Caco-2 (cell line): ENCODE data around the gene PEX5L. TPM values are rescaled to one million over a fixed set of nuclear protein-coding genes. Genes with fewer than 3 reads are reported as not detected.

ENCODE experiments used
- BruUV-seq: library from RNA; stranded (reverse); fragments of 400-500 nt; replicated peaks from 2 replicates; lab custom pipeline; 2021; lab: Mats Ljungman, UMichigan
- CTCF ChIA-PET: fragments of 300-600 bp; sonication (Branson Sonifier 250); formaldehyde crosslinking; loops from one replicate; lab custom pipeline; 2022; ENCODE audit warnings: antibody characterized with exemption; lab: Charles Lee
- POLR2A ChIA-PET: fragments of 300-600 bp; sonication (Branson Sonifier 250); formaldehyde crosslinking; loops from one replicate; lab custom pipeline; 2022; ENCODE audit warnings: antibody characterized with exemption; lab: Charles Lee
- DNase-seq, 2 experiments: peaks; one replicate each; pipeline versions ENCODE4 v3.0.0 to v3.0.0-alpha.2; 2020 to 2022
- H3K27me3 ChIP-seq: replicated peaks from 2 replicates; pipeline ENCODE4 v1.6.0; 2011; ENCODE audit warnings: low read length; ENCODE audit not compliant: control insufficient read depth, insufficient read depth
- H3K36me3 ChIP-seq: 2 replicates; pipeline ENCODE4 v1.5.1; 2011; ENCODE audit warnings: low read length; ENCODE audit not compliant: control insufficient read depth, insufficient read depth
- H3K4me1 ChIP-seq: fragments of 250-450 bp; sonication (Bioruptor Pico); 2 replicates; pipeline ENCODE4 v1.5.1; 2020; ENCODE audit warnings: mild to moderate bottlenecking
- H3K4me3 ChIP-seq: 2 replicates; pipeline ENCODE4 v1.5.1; 2011; ENCODE audit warnings: low read depth, mild to moderate bottlenecking, control low read depth, low read length
- H3K9me3 ChIP-seq: fragments of 250-450 bp; sonication (Bioruptor Pico); 2 replicates; pipeline ENCODE4 v1.5.1; 2020; ENCODE audit warnings: mild to moderate bottlenecking, moderate library complexity
- H3K27ac Mint-ChIP-seq: one replicate; pipeline ENCODE4 v1.8.0; 2022; ENCODE audit warnings: mixed read lengths; ENCODE audit not compliant: unreplicated experiment
- H3K27me3 Mint-ChIP-seq: one replicate; pipeline ENCODE4 v1.8.0; 2022; ENCODE audit warnings: mixed read lengths; ENCODE audit not compliant: insufficient read depth, unreplicated experiment
- H3K36me3 Mint-ChIP-seq: one replicate; pipeline ENCODE4 v1.8.0; 2022; ENCODE audit warnings: mild to moderate bottlenecking, mixed read lengths; ENCODE audit not compliant: insufficient read depth, unreplicated experiment
- H3K4me1 Mint-ChIP-seq: one replicate; pipeline ENCODE4 v1.8.0; 2022; ENCODE audit warnings: low read depth, mixed read lengths; ENCODE audit not compliant: unreplicated experiment
- H3K4me3 Mint-ChIP-seq: one replicate; pipeline ENCODE4 v1.8.0; 2022; ENCODE audit warnings: mild to moderate bottlenecking, moderate library complexity, mixed read lengths; ENCODE audit not compliant: unreplicated experiment
- H3K9me3 Mint-ChIP-seq: one replicate; pipeline ENCODE4 v1.8.0; 2022; ENCODE audit warnings: mixed read lengths; ENCODE audit not compliant: unreplicated experiment
- intact Hi-C: fragments of 100-400 bp; cut with micrococcal nuclease; formaldehyde crosslinking; loops from one replicate; pipeline ENCODE4 v1.10.0; 2022; ENCODE audit not compliant: unreplicated experiment
- total RNA-seq: library from RNA; stranded (reverse); gene quantifications from 2 replicates; pipeline ENCODE4 v1.2.3, GENCODE V29; 2022
- TF ChIP-seq, protein P1 (sequence below), 2 experiments: fragments of 200-600 bp in 1 of 2; IDR thresholded peaks; 1 replicate in 1 of 2; 2 replicates in 1 of 2; pipeline versions ENCODE4 v1.5.1 to v1.8.0; 2011 to 2022; ENCODE audit warnings: antibody characterized with exemption in 1 of 2, control low read depth in 1 of 2, inconsistent platforms in 1 of 2, low read depth in 1 of 2, low read length in 1 of 2, mild to moderate bottlenecking in 1 of 2, moderate library complexity in 1 of 2; ENCODE audit not compliant: insufficient read depth in 1 of 2, severe bottlenecking in 1 of 2, unreplicated experiment in 1 of 2

PEX5L gene
- total RNA-seq, 1 experiment from 2014 or later: not detected

DNA sequence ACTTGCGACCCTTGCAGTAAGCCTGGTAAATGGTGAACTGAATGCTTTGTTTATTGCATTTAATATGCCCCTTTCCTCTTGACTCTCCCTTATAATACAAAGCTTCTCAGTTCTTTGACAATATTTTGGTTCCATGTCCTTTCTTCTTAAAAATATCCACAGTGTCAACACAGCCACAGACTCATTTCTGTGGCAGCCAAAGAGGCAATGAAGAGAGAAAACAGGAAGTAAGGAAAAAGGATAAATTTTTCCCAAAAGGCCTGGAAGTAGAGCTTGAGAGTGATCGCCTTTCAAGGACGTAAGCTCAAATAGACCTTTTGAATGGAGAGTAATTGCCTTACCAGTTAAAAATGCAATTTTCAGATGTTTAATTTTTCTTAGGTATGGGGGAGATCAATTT is 59.4 kb downstream of the PEX5L start:
- intact Hi-C loops: no loop called here
- Histone ChIP-seq H3K27me3 (no peaks in the 10 kb centered on the region), H3K4me1 (0 out of 2 replicates have a peak, but pooled peaks cover 4% of the 10 kb centered on the region), H3K4me3 (no peak overlapping the region), H3K9me3 (no peaks in the 10 kb centered on the region), H3K36me3 (no peaks in the 10 kb centered on the region)
- H3K4me3 Mint-ChIP-seq: no peak overlapping the region
- TF ChIP-seq, protein P1, sequence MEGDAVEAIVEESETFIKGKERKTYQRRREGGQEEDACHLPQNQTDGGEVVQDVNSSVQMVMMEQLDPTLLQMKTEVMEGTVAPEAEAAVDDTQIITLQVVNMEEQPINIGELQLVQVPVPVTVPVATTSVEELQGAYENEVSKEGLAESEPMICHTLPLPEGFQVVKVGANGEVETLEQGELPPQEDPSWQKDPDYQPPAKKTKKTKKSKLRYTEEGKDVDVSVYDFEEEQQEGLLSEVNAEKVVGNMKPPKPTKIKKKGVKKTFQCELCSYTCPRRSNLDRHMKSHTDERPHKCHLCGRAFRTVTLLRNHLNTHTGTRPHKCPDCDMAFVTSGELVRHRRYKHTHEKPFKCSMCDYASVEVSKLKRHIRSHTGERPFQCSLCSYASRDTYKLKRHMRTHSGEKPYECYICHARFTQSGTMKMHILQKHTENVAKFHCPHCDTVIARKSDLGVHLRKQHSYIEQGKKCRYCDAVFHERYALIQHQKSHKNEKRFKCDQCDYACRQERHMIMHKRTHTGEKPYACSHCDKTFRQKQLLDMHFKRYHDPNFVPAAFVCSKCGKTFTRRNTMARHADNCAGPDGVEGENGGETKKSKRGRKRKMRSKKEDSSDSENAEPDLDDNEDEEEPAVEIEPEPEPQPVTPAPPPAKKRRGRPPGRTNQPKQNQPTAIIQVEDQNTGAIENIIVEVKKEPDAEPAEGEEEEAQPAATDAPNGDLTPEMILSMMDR (IDR thresholded peaks at IDR 0.05; ENCODE audit: insufficient read depth in 1 of 2, low read depth in 1 of 2, low read length in 1 of 2, severe bottlenecking in 1 of 2, unreplicated experiment in 1 of 2): no peak
- no peaks in the 10 kb centered on the region for H3K4me1 Mint-ChIP-seq
- peaks cover 15% of the 10 kb centered on the region for H3K27me3 Mint-ChIP-seq
- no peak for DNase-seq
- H3K9me3 Mint-ChIP-seq: no peaks in the 10 kb centered on the region
- no peaks in the 10 kb centered on the region for H3K36me3 Mint-ChIP-seq
- no peak overlapping the region for H3K27ac Mint-ChIP-seq
- POLR2A ChIA-PET: no interaction called here
- CTCF ChIA-PET: no interaction called here
- BruUV-seq: no TSS peak

DNA sequence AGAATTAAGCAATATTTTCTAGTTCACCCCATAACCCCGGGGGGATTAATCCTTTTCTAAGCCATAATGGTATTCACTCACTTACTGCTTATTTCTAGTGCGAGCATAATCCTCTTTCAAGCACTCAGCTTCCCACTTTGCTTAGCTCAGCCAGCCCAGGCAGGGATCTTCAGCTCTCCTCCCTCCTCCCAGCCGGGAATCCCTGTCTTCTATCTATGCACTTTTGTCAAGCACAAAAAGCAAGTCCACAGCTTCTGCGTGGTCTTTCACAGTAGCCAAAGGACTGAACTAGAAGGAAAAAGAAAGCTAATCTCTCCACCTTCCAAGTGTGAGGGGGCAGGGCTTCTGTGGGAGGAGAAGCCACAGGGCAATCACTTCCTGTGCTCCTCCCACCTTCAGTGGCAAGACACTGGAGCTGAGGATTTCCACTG is 62.8 kb downstream of the PEX5L start:
- no peak for DNase-seq
- Mint-ChIP-seq H3K9me3 (no peaks in the 10 kb centered on the region), H3K4me3 (no peak overlapping the region), H3K27ac (no peak overlapping the region), H3K4me1 (no peaks in the 10 kb centered on the region), H3K27me3 (peaks cover 17% of the 10 kb centered on the region), H3K36me3 (no peaks in the 10 kb centered on the region)
- Histone ChIP-seq H3K4me3 (no peak overlapping the region), H3K27me3 (no peaks in the 10 kb centered on the region), H3K9me3 (no peaks in the 10 kb centered on the region), H3K4me1 (0 out of 2 replicates have a peak, but pooled peaks cover 4% of the 10 kb centered on the region), H3K36me3 (no peaks in the 10 kb centered on the region)
- TF ChIP-seq, protein P1 (IDR thresholded peaks at IDR 0.05; ENCODE audit: insufficient read depth in 1 of 2, low read depth in 1 of 2, low read length in 1 of 2, severe bottlenecking in 1 of 2, unreplicated experiment in 1 of 2): no peak
- no TSS peak for BruUV-seq
- intact Hi-C loops: no loop called here
- POLR2A ChIA-PET: no interaction called here
- CTCF ChIA-PET: no interaction called here

DNA sequence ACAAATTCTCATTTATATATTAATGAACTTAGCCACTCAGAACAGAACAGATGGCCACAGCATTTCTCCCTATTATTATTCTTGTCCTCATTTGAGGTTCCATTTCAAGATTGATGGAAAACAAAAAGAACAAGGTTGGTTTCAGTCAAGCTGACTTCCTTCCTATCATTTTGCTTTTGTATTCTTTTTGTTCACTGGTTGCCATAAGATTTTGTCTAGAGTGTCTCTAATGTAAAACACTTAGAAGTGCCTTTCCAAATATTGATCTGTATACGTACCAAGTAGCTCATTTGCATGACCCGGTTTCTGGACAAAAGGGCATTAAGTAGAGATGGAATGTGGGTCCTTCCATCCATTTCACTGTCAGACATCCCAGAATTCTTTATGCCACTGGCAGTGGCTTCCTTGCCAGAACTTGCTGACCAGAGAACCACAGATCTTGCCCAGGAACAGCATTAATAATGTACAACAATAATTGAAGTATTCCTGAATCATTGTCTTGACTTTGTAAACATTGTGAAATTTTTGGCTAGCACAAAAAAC is 63.8 kb downstream of the PEX5L start:
- Mint-ChIP-seq H3K4me1 (no peaks in the 10 kb centered on the region), H3K27me3 (peaks cover 17% of the 10 kb centered on the region), H3K9me3 (no peaks in the 10 kb centered on the region), H3K36me3 (no peaks in the 10 kb centered on the region), H3K27ac (no peak overlapping the region), H3K4me3 (no peak overlapping the region)
- H3K27me3 ChIP-seq: no peaks in the 10 kb centered on the region
- POLR2A ChIA-PET: no interaction called here
- no peaks in the 10 kb centered on the region for H3K9me3 ChIP-seq
- CTCF ChIA-PET: no interaction called here
- no peak for DNase-seq
- no peaks in the 10 kb centered on the region for H3K36me3 ChIP-seq
- no peak overlapping the region for H3K4me3 ChIP-seq
- intact Hi-C loops: no loop called here
- BruUV-seq: no TSS peak
- TF ChIP-seq, protein P1 (IDR thresholded peaks at IDR 0.05; ENCODE audit: insufficient read depth in 1 of 2, low read depth in 1 of 2, low read length in 1 of 2, severe bottlenecking in 1 of 2, unreplicated experiment in 1 of 2): no peak
- 0 out of 2 replicates have a peak, but pooled peaks cover 4% of the 10 kb centered on the region for H3K4me1 ChIP-seq
